Smooth muscle cell (in vitro differentiated cells): ENCODE results near the gene SLC23A2. TPM values are rescaled to one million over a fixed set of nuclear protein-coding genes. Genes with fewer than 3 reads are reported as not detected.

Experiments used
- DNase-seq: peaks from one replicate; lab custom pipeline; 2025; ENCODE audit not compliant: unreplicated experiment; lab: John Stamatoyannopoulos, UW
- H2AFZ ChIP-seq: fragments of 200-600 bp; sonication (generic); 2 replicates; pipeline ENCODE4 v1.6.0; 2016; ENCODE audit warnings: antibody characterized with exemption, low read depth, mild to moderate bottlenecking
- H3F3A ChIP-seq: fragments of 200-600 bp; sonication (generic); 2 replicates; pipeline ENCODE4 v1.6.0; 2017; ENCODE audit warnings: antibody characterized with exemption, low read depth
- H3K27ac ChIP-seq: fragments of 200-600 bp; sonication (generic); 2 replicates; pipeline ENCODE4 v1.5.1; 2016; ENCODE audit warnings: low read depth, mild to moderate bottlenecking
- H3K27me3 ChIP-seq: fragments of 200-600 bp; sonication (generic); 2 replicates; pipeline ENCODE4 v1.6.1; 2016; ENCODE audit warnings: low read depth, mild to moderate bottlenecking
- H3K36me3 ChIP-seq: fragments of 200-600 bp; sonication (generic); 2 replicates; pipeline ENCODE4 v1.5.1; 2016; ENCODE audit warnings: low read depth
- H3K4me1 ChIP-seq: fragments of 200-600 bp; sonication (generic); 2 replicates; pipeline ENCODE4 v1.5.1; 2016; ENCODE audit warnings: low read depth
- H3K4me2 ChIP-seq: fragments of 200-600 bp; sonication (generic); 2 replicates; pipeline ENCODE4 v1.6.0; 2016; ENCODE audit warnings: mild to moderate bottlenecking
- H3K4me3 ChIP-seq: fragments of 200-600 bp; sonication (generic); 2 replicates; pipeline ENCODE4 v1.5.1; 2016; ENCODE audit warnings: mild to moderate bottlenecking
- H3K79me2 ChIP-seq: fragments of 200-600 bp; sonication (generic); 2 replicates; pipeline ENCODE4 v1.6.0; 2016; ENCODE audit warnings: low read depth, mild to moderate bottlenecking
- H3K9ac ChIP-seq: fragments of 200-600 bp; sonication (generic); 2 replicates; pipeline ENCODE4 v1.6.0; 2016; ENCODE audit warnings: low read depth
- H3K9me3 ChIP-seq: fragments of 200-600 bp; sonication (generic); replicated peaks from 2 replicates; pipeline ENCODE4 v1.5.1; 2016; ENCODE audit warnings: low read depth
- H4K20me1 ChIP-seq: fragments of 200-600 bp; sonication (generic); 2 replicates; pipeline ENCODE4 v1.6.0; 2016; ENCODE audit warnings: low read depth
- WGBS: methylation state at CpG from one replicate; pipeline ENCODE4 v1.1.7; 2016; ENCODE audit warnings: low lambda C conversion rate; 5-methylcytosine and 5-hydroxymethylcytosine counted together
- polyA plus RNA-seq: library from polyadenylated mRNA; unstranded; fragments of >200 nt; fragmentation: Nextera tagmentation; extraction: Ambion mirVana; gene quantifications from 2 replicates; pipeline ENCODE4 v1.2.1, GENCODE V29; 2016
- total RNA-seq: library from RNA; depleted of rRNA; stranded (reverse); fragments of >200 nt; gene quantifications from 2 replicates; pipeline ENCODE4 v1.2.3, GENCODE V29; 2014
- TF ChIP-seq, protein P1 (sequence below): fragments of 200-600 bp; sonication (generic); IDR thresholded peaks from 2 replicates; pipeline ENCODE4 v1.5.1; 2017; ENCODE audit warnings: borderline replicate concordance, mild to moderate bottlenecking, antibody characterized with exemption; ENCODE audit not compliant: insufficient read depth, poor library complexity, severe bottlenecking

Gene SLC23A2
- total and polyA plus RNA-seq, 2 experiments from 2014 or later = 1.4 to 5.0 TPM

DNA sequence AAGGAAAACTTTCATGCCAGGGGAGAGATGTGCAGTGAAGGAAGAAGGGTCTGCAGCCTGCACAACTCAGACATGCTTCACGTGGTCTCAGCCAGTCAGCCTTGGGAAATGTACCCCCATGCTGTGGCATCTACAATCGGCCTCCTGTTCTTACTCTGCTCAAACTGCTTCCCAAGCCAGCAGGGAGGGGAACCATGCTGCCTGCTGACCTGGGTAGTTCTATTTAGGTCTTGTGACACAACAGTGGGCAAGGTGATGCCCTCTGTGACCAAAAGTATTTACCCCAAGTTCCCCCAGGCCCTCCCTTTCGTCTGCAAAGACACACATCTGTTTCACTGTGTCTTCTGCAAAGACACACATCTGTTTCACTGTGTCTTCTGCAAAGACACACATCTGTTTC, 106.9 kb downstream of the SLC23A2 start:
- Histone ChIP-seq H3K79me2 (no peaks in the 10 kb centered on the region), H3F3A (no peaks in the 10 kb centered on the region), H4K20me1 (no peaks in the 10 kb centered on the region), H3K4me2 (no peak overlapping the region), H3K9me3 (no peaks in the 10 kb centered on the region), H3K36me3 (no peaks in the 10 kb centered on the region), H2AFZ (no peak overlapping the region), H3K4me3 (no peak overlapping the region), H3K4me1 (no peaks in the 10 kb centered on the region), H3K9ac (no peak overlapping the region), H3K27ac (no peak overlapping the region), H3K27me3 (no peaks in the 10 kb centered on the region)
- WGBS = 90% methylated on average over 3 of the region's 3 CpGs
- DNase-seq = no peak
- TF ChIP-seq, protein P1, sequence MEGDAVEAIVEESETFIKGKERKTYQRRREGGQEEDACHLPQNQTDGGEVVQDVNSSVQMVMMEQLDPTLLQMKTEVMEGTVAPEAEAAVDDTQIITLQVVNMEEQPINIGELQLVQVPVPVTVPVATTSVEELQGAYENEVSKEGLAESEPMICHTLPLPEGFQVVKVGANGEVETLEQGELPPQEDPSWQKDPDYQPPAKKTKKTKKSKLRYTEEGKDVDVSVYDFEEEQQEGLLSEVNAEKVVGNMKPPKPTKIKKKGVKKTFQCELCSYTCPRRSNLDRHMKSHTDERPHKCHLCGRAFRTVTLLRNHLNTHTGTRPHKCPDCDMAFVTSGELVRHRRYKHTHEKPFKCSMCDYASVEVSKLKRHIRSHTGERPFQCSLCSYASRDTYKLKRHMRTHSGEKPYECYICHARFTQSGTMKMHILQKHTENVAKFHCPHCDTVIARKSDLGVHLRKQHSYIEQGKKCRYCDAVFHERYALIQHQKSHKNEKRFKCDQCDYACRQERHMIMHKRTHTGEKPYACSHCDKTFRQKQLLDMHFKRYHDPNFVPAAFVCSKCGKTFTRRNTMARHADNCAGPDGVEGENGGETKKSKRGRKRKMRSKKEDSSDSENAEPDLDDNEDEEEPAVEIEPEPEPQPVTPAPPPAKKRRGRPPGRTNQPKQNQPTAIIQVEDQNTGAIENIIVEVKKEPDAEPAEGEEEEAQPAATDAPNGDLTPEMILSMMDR = no peak

DNA sequence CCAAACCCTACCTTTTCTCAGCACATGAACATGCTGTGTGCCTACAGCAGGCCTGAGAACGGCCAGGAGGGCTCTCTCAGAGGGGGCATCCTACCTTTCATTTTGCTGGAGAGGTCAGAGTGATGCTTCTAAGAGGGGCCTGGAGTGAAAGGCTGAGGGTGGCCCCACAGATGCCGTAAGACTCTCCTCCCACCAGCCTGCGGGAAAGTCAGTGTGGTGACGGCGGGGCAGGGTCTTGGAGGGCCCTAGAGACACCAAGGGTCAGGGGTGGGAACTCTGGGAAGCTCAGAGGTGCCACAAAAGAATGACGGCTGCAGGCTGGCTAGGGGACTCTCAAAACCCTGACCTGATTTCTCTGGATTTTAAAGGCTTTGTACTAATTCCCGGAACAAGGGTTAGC, 107.6 kb downstream of the SLC23A2 start:
- H3K27me3 ChIP-seq = no peaks in the 10 kb centered on the region
- WGBS = 96% methylated on average over 7 of the region's 7 CpGs

DNA sequence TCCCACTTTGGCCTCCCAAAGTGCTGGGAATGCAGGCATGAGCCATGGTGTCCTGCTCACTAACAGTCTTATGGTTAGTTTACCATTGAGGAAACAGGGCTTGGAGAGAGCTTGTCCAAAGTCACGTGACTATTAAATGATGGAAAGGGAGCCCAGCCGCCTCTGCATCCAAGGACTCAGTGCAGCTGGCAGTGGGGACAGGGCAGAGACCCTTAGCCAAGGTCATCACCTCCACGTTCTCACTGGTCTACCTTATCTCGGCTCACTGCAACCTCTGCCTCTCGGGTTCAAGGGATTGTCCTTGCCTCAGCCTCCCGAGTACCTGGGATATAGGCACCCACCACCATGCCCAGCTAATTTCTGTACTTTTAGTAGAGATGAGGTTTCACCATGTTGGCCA, 109.3 kb downstream of the SLC23A2 start:
- Histone ChIP-seq H3K79me2 (no peaks in the 10 kb centered on the region), H3K9ac (no peak overlapping the region), H3K27ac (no peak overlapping the region), H3K27me3 (no peaks in the 10 kb centered on the region), H2AFZ (no peak overlapping the region), H4K20me1 (no peaks in the 10 kb centered on the region), H3K36me3 (no peaks in the 10 kb centered on the region), H3K4me3 (no peak overlapping the region), H3K9me3 (no peaks in the 10 kb centered on the region), H3K4me2 (no peak overlapping the region), H3F3A (no peaks in the 10 kb centered on the region), H3K4me1 (no peaks in the 10 kb centered on the region)
- 97% methylated on average over 6 of the region's 6 CpGs for WGBS
- DNase-seq = no peak
- TF ChIP-seq, protein P1 = no peak

More for the DNA sequence above, 107.6 kb downstream of the SLC23A2 start:
- H2AFZ ChIP-seq = no peak overlapping the region
- no peaks in the 10 kb centered on the region for H3K4me1 ChIP-seq
- TF ChIP-seq, protein P1 = no peak
- H3K79me2 ChIP-seq = no peaks in the 10 kb centered on the region
- no peak overlapping the region for H3K4me2 ChIP-seq
- no peaks in the 10 kb centered on the region for H3K36me3 ChIP-seq
- H3K9ac ChIP-seq = no peak overlapping the region
- H3K4me3 ChIP-seq = no peak overlapping the region
- no peak for DNase-seq
- no peaks in the 10 kb centered on the region for H3F3A ChIP-seq
- H4K20me1 ChIP-seq = no peaks in the 10 kb centered on the region
- no peaks in the 10 kb centered on the region for H3K9me3 ChIP-seq
- H3K27ac ChIP-seq = no peak overlapping the region

DNA sequence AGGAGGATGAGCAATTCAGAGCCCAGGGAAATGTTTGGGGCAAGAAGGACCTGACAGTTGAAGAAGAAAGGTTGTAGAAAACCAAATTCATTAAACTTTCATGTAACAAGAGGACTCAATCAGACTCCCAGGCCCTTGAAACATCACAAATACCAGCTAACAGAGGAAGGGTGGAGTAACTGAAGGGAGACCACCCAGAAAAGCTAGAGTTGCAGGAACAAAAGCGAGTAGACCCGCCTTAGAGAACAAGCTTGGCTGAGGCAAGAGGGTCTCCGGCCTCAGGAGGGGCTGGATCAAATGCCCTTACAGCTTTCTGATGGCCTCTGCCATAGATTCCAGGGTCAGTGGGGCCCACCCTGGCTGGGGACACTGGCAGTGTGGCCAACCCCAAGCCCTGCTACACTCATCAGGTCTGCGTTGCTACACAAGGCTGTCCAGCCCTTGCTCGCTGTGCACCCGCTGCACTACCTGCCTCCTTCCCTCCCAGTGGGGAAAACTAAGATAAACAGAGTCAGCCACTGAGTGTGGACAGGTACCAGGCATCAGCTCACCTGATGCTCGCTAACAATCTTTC, 110.0 kb downstream of the SLC23A2 start:
- no peaks in the 10 kb centered on the region for H3K36me3 ChIP-seq
- no peak overlapping the region for H2AFZ ChIP-seq
- no peaks in the 10 kb centered on the region for H4K20me1 ChIP-seq
- no peaks in the 10 kb centered on the region for H3K79me2 ChIP-seq
- no peak overlapping the region for H3K4me2 ChIP-seq
- H3K9ac ChIP-seq = no peak overlapping the region
- H3K9me3 ChIP-seq = no peaks in the 10 kb centered on the region
- H3K27ac ChIP-seq = no peak overlapping the region
- H3F3A ChIP-seq = no peaks in the 10 kb centered on the region
- no peak overlapping the region for H3K4me3 ChIP-seq
- TF ChIP-seq, protein P1 = no peak
- WGBS = 96% methylated on average over 7 of the region's 7 CpGs
- DNase-seq = no peak
- no peaks in the 10 kb centered on the region for H3K27me3 ChIP-seq
- H3K4me1 ChIP-seq = no peaks in the 10 kb centered on the region
